Gastroesophageal sphincter (tissue), 3 donors: ENCODE measurements around the gene NEK10.

ENCODE experiments used
- CTCF ChIP-seq, 4 experiments: fragments of 200-600 bp in 2 of 4; fragments of 450-650 bp in 2 of 4; sonication (generic) in 1 of 4; IDR thresholded peaks; one replicate each; pipeline ENCODE4 v1.5.1; 2017 to 2019; ENCODE audit warnings: antibody characterized with exemption in 4 of 4, mild to moderate bottlenecking in 2 of 4, moderate library complexity in 2 of 4
- POLR2A ChIP-seq, 2 donors: fragments of 450-650 bp; IDR thresholded peaks; one replicate each; pipeline ENCODE4 v1.6.1; 2017; ENCODE audit warnings: antibody characterized with exemption in 2 of 2, mild to moderate bottlenecking in 2 of 2, moderate library complexity in 1 of 2
- POLR2AphosphoS5 ChIP-seq: sonication (generic); formaldehyde crosslinking; IDR thresholded peaks from one replicate; pipeline ENCODE4 v1.6.1; 2017; ENCODE audit warnings: antibody characterized with exemption

DNA sequence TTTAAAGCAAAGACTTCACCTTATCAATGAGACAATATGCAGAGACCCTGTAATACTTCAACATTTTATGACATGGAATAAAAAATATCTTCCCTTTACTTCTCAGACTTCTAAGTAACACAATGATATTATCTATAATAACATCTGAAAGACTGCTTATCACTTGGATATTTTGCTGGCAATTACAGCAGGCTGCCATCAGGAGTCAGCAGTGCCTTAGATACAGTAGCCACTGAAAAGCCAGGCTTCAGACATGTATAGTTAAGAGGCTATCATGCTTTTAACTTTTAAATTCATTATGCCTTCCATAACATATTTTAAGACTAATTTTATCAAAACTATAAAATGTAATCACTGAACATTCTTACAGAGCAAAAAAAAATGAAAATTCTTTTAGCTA lies 227.5 kb downstream of the NEK10 start:
- TF ChIP-seq CTCF (IDR thresholded peaks at IDR 0.05) (no peak), POLR2A (IDR thresholded peaks at IDR 0.05) (no peak), POLR2AphosphoS5 (no peak)
